ENCODE data around the gene CLCN7.
A peak's percentile ranks its signal among the peaks of the same experiment; 100 is the strongest.
"Not testable (repeated sequence)": the region's sequence is repeated elsewhere in the genome, so short reads cannot be mapped to it uniquely, and the experiment has no call there.

The CLCN7 gene

DNA sequence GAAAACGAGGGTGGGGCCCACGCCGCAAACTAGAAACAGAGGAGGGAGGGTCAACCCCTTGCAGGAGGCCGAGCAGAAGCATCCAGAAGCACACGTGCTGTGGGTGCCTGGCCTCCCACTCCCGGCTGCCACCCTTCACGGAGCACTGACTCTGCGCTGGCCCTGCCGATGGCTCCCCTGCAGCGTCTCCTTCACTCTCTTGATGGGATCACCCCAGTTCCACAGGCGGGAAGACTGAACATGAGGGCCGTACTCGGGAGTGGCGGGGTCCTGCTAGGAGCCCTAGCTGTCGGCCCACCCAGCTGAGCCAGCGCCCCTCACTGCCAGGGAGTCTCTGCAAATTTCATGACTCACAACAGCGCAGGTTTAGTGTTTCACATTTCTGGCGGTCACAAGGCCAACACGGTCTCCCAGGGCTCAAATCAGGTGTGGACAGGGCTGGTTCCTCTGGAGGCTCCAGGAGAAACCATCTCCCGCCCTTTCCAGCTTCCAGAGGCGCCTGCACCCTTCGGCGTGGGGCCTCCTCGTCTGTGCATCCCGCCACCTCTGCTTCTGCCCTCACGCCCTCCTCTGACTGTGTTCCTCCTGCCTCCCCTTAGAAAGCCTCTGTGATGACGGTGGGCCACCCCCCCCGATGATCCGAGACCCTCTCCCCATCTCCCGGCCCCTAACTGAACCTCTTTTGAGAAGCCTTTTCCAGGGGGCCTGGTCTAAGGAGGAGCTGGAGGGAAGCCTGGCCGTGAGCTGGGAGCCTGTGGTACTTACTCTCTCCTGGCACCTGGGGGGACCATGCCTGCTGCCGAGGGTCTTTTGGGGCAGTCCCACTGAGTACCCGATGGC, 11.9 kb upstream of the CLCN7 start:
- no peak for DNase-seq

DNA sequence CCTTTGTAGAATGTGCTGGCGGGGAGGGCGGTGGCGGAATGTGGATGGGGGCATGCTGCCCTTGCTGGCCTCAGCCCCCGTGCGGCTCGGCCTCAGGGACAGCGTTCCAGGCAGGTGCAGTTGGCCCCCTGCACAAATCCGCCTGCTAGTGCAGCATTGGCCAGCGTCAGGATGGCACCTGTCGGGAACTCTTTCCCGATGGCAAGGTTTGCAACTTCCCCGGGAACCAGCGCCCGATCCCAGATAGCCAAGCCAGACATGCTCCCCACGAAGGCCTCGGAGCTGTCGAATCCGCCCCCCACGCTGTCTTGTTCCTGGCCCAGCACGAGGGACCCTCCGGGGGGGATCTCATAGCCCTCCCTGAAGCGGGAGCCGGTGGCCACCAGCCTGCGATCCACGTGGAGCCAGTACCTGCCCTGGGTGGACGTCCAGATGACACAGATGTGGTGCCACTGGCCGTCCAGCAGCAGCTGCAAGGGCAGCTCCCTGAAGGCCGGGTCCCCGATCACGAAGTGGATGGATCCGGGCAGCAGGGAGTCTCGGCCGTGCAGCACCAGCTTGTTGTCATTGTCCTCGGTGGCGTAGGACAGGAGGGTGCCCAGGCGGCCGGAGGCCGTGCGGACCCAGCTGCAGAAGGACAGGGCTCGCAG, 11.1 kb upstream of the CLCN7 start:
- no peak for DNase-seq

DNA sequence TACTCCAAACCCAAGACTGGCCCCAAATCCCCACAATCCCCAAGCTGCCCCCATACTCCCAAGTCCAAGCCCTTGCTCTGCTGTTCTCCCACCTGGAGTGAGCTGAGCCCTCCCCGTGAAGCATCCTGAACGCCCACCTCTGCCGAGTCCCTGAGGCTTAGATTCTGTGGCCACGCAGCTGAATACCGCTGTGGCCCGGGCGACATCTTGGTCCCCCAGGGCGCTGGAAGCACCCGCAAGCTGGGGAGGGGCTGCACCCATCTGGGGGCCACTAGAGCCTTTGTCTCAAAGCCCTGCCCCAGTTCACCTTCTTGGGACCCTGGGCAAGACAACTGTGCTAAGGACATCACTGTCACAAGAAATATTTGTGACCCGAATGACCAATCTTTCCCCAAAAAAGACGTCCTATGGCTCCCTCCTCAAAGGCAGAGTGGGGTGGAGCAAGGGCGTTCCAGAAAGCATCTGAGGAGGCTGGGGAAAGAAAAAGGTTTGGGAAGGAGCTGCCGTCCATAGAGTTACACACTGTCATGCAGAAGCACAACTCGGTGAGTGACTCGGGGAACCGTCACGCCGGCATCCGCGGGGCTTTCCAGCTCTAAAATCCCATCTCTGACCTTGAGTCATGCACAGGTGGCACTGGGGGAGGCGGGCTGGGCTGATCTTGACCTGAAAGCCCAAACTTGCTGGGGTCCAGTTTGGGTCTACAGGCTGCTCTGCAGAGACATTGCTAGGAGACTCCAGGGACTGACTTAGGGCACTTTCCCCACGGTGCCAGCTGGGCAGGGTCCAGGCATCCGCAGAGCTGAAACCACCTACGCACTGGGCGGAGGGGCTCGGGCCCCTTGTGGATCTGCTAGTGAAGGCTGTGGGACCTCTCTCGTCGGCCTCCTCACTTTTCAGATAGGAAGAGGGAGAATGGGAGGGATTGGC, 7.3 kb upstream of the CLCN7 start:
- no peak for DNase-seq

GRCh38 chr16:1478937-1479336, 4.1 kb upstream of the CLCN7 start:
- not testable (repeated sequence) for DNase-seq

DNA sequence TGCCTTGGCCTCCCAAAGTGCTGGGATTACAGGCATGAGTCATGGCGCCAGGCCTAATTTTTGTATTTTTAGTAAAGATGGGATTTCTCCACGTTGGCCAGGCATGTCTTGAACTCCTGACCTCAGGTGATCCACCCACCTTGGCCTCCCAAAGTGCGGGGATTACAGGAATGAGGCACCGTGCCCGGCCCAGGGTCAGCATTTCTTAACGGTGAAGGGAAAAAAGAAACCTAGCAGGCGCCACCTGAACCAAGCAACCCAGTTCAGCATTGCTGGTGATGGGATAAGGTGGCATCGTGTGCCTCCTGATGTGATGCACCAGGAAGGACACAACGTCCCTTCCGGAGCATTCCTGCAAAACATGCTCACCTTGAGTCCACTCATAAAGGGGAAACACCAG, 2.2 kb upstream of the CLCN7 start:
- DNase-seq = no peak

GRCh38 chr16:1475552-1476114, 805 bp upstream of the CLCN7 start:
- no peak for DNase-seq

DNA sequence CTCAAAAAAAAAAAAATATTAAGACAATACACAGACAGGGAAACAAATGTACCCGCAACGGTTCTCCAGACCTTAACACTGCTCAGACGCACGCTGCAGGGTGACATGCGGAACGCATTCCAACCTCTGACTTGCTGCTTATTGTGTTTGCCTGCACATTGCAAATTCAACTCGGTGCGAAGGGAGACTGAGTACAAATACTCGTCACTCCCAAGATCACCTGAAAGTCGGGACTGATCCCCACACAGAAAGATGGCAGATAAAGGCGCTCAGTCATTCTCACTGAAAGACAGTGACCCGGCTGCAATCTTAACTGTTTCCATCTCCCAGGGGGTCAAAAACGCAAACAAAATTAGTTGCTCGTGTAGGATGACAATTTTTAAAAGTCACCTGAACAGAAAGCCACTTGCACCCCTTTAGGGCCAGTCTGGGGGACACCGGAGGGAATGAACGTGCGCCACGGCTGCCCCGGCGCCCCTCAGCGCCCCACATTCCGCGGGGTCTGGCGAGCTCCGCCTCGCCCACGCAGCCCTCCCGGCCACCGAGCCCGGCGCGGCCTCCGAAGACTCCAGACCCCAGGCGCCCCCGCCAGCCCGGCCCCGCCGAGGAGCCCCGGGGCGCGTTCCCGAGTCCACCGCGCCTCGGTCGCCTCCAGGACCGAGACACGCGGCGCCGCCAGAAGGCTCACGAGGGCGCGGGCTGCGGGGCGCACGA, 589 bp downstream of the CLCN7 start:
- DNase-seq = no peak

DNA sequence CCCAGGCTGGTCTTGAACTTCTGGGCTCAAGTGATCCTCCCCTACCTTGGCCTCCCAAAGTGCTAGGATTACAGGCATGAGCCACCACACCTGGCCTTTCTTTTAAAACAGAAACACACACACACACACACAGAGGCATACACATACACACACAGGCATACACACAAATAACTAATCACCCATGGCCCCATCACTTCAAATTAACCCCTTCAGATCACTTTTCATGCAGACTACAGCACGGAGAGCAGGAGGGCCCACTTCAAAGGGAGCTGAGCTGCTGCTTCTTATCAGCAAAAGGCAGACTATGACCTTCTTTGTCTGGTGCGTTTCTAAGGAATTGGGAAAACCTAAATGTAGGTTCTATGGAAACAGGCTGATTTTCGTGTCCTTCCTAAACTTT, 1.9 kb downstream of the CLCN7 start:
- no peak for DNase-seq

DNA sequence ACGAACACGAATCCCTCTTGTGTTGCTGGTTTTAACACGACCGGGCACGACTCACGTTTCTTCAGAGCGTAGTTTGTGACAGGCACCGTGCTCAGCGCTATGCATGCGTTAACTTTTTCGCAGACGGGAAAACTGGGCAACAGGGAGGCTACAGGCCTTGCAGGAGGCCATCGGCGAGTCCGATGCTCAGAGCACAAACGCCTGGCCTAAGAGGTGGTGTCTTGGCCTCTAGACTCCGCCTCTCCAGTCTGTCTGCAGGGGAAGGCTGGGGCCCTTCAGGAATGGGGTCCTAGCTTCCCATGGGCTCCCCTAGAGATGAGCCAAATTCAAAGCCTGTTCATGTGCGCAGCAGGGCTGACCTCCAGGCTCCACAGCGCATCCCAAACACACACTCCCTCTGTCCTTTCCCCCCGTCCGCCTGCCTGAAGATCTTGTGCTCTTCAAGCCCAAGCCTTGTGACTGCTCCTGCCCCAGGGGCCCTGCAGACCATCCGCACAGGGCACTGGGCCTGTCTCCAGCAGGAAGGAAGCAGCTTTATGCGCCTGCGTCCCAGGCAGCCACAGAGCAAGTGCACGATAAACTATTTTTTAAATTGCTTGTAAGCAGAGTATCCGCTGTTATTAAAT, 3.1 kb downstream of the CLCN7 start:
- DNase-seq = no peak

DNA sequence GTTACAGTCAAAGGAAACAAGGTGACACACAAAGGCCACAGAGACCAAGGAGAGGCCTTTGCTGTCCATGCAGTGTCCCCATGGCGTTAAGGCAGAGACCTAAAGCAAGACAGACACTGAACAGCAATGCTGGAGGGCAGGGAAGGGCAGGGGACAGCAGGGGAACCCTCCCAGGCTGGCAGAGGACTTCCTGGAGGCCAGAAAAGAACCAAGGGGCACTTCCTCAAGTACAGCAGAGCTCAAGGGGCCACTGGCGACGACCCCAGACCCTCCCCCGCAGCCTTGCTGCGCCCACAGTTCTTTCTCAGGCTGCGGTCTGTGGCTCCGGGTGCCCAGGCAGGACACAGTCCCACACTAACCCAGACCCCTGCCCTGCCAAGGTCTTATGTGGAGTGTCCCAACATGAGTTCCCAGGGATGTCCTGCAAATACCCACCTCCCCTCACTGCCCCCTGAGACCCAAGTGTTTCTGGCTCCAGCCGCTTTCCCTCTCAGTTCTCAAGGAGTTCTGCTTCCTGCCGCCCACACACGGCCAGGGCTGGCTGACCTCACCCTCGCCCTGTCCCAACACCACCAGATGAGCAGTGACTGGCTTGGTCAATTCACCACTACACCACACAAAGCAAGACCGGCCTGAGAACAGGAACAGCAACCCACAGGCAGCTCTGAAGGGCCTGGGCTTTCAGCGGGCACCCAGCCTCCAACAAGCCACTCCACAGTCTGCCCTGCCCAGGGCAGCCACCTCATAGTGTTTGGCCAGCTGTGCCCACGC, 4.2 kb downstream of the CLCN7 start:
- peak in 1 of 2 donors; percentile 53 for DNase-seq

DNA sequence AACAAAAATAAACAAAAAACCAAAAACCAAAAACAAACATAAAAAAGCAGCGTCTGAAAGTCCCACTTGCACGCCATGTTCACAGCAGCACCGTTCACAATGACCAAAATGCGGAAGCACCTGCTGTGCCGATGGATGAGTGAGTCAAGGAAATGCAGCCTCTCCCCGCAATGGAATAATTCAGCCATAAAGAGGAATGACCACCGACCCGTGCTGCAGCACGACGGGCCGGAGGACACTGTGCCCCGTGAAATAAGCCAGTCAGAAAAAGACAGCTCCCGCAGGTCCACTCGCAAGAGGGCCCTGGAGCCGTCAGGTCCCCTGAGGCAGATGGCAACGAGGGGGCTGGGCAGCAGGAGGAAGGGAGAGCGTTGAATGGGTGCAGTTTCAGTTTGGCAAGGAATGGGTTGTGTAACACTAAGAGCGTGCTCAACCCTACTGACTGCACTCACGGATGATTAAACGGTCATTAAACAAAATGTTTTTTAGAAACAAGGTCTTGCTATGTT, 5.1 kb downstream of the CLCN7 start:
- peak in 1 of 2 donors; percentile 49 for DNase-seq

GRCh38 chr16:1469141-1469540, 5.7 kb downstream of the CLCN7 start:
- DNase-seq = not testable (repeated sequence)

DNA sequence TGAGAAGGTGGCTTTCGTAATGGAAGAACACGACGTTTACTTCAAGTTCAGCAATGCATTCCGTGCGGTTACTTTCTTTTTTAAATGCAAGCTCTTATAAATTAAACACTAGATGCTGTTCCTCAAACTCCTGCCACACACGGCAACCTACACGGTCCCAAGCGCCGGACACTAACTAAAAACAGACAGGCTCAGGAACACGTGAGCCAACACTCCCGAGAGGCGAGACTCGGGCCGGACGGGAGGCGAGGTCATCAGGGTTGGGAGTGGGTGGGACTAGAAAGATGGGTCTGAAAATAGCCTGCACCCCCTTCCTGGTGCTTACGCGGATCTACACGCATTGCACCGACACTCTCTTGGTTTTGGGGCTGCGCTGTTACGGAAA, 6.4 kb downstream of the CLCN7 start:
- no peak for DNase-seq

DNA sequence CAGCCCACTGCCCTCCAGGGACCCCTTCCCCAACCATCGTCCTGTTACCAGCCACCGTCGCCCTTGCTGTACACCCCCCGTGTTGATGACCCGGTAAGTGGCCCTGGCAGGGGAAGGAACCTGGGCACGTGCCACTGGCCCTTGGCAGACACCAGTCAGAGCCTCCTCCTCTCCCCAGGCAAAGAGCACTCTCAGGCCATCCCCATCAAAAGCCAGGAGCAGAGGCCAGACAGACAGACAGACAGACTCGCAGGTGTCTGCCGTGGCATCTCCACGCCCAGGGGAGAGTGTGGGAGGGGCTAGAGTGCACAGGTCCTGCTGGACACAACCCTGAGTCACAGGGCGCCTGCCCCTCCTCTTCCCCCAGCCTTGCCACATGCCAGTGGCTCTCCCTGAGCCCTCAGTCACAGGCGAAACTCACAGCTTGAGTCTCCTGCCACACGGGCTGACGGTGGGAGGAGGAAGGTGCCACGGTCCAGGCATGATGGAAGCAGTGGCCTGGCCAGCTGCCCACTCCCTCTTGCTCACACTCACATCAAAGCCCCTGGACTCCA, 7.8 kb downstream of the CLCN7 start:
- DNase-seq = no peak

DNA sequence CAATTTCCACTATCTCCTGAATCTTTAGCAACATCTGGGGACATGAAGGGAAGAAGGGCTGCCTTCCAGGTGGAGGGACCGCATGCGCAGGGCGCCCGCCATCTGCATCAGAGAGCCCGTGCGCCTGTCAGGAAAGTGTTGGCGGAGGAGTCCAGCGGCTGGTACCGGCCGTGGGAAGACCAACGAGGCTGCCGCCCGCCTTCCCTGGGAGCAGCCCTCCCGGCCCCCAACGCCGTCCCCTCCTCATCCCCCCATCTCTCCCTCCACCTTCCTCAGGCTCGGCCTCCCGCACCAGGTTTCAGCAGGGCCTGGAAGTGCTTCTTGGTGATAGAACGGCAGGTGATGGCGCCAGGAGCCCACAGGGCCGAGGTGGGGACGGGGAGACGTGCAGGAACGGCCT, 8.8 kb downstream of the CLCN7 start:
- DNase-seq = no peak

- DNase-seq = no peak
Observed at GRCh38 chr16:1465567-1465915, 9.3 kb downstream of the CLCN7 start.

GRCh38 chr16:1464894-1465566, 9.8 kb downstream of the CLCN7 start:
- no peak for DNase-seq

DNA sequence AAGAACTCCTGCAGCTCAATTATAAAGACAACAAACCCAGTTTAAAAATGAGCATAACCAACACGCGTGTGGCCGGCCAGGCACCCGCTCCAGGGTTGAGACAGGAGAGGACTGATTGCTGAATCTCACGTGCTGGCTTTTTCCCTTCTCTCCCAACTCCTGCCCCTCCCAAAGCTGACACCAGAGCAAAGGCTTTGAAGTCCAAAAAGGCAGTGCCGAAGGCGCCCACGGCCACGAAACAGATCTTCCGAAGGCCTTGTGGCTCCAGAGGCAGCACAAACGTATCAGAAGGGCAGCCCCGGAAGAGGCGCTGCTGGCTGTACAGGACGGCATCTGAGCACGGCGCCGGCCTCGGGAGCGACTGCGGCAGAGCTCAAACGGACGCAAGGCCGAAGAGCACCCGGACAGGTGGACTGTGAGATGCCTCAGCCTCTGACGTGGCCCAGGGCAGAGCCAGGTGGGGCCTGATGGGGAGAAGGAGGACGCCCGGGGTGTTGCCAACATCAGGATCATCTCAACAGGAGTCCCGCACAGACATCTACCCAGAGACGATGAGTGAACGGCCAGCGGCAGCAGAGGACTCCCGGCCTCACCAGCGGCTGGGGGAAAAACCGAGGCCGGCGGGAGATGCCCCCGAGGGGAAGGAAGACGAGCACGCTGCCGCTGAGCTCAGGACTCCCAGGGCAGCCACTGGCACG, 10.5 kb downstream of the CLCN7 start:
- no peak for DNase-seq

GRCh38 chr16:1461146-1461545, 13.7 kb downstream of the CLCN7 start:
- no peak for DNase-seq

All from CD4-positive, alpha-beta T cell treated with Interleukin-1 beta for 1 hour (primary cell).